ENCODE measurements around the gene MYL12B.

The MYL12B gene

DNA sequence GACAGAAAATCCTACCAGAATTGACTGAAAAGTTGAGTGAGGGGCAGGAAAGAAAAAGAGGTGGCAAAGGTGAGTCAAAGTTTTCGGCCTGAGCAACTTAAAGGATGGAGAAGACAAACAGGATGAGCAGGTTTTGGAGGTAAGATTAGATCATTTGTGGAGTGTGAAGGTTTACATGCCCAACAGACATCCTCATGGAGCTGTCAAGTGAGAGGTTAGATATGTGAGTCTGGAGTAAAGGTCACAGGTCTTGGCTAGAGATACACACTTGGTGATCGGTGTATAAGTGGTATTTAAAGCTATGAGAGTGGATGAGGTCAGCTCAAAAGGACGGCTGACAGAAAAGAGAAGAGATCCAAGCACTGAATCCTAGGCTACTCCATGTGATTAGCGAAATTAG is 25.5 kb upstream of the MYL12B start:
- DNase-seq: no peak

GRCh38 chr18:3238742-3239141 is 23.2 kb upstream of the MYL12B start:
- no peak for DNase-seq

- no peak for DNase-seq
Observed at GRCh38 chr18:3245185-3245564, 16.8 kb upstream of the MYL12B start.

DNA sequence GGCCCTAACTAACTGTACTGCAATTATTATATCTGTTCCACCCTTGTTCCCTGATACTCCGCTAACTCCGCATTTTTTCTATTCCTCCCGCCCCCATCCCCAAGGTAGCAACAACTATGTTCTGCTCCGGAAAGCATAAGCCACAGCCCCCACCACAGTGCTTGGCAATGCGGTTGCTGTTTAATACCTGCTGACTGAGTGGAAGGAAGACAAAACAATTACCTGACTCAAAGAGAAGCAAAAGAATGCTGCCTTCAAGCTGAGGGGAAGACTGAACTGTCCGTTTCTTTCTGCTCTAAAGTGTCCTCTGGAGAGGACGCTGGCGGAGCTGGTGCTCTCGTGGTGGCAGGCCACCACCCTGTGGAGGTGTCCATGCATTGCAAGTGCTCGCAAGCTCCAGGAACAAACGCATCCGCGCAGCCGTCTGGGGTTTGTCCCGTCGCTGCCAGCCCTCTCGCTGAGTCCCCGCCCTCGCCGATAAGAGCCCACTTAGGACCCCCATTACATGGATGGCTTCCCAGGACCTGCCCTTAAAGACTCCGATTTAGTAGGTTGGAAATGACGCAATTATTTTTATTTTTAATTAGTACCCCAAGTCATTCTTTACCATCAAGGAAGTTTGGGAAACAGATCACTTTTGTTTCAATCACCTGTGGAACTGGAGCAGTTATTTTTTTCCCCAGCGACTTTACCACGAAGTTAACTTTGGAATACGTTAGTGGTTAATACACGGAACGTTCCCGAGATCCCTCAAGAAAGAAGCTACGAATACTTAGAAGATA is 15.9 kb upstream of the MYL12B start:
- peak; percentile 22 for DNase-seq

- DNase-seq: no peak
Observed at GRCh38 chr18:3246635-3247239, 15.2 kb upstream of the MYL12B start.

DNA sequence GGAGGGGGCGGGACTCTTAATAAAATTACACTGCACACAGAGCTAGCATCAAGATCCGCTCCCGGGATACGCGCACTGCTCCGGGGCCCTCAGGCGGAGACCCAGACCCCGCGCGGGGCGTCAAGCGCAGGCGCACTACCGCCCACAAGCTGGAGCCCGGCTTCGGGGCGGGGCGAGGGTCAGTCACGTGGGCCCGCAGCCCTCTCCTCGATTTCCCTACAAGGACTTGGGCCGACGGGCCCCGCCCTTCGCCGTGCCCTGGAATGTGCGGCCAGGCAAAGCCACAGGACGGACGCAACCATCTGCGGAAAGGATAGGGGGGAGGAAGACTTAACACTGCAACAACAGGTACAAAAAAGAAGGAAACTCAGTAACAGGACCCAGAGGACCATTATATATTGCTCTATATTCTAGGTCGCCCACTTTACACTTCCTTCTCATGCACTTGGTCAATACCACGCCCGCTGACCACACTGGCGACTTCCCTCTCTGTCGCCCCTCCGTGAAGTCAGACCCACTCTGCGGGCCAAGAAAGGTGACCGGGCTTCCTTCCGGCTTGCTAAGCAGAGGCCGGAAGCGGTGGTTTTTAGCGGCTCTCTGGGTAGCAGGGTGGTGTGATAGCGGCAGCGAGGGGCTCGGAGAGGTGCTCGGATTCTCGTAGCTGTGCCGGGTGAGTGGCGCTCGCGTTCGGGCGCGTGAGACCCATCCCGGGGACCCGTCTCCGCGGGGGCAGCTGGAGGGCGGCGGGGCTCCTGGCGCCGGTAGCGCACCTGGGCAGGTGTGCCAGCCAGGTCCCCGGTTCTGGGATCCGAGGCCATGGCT is 14.5 kb upstream of the MYL12B start, which contains the start of gene MYL12A:
TSS of gene MYL12A (plus strand) at position 562 of the 822 bp plus-strand sequence. CDS start 5,447 bp downstream, outside the sequence.
- peak; percentile 90 for DNase-seq

DNA sequence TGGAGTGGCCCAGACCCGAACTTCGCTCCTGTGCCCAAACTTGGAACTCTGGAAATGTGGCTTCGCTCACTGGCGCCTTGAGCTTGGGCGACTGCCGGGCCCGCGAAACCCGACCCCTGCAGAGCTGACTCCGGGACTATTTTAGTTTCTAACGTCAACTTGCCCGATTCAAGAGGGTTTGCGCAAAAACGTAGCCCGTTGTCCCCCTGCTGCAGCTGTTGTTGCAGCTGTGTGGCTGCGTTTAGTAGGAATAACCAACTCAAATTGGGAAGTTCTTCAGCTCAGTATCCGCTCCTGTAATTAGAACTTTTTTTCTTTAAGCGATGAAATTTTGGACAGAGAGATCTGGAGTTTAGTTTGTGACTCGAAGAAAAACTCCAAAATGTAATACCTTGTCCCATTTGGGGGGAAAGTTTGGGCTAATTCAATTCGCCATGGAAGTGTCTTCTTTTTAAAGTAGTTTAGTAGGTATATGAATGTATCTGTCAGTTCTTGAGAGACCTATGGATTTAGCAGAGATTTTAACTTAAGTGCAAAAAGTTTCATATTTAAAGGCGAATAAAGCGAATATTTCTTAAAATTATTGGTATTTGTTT is 13.8 kb upstream of the MYL12B start:
- DNase-seq: no peak

DNA sequence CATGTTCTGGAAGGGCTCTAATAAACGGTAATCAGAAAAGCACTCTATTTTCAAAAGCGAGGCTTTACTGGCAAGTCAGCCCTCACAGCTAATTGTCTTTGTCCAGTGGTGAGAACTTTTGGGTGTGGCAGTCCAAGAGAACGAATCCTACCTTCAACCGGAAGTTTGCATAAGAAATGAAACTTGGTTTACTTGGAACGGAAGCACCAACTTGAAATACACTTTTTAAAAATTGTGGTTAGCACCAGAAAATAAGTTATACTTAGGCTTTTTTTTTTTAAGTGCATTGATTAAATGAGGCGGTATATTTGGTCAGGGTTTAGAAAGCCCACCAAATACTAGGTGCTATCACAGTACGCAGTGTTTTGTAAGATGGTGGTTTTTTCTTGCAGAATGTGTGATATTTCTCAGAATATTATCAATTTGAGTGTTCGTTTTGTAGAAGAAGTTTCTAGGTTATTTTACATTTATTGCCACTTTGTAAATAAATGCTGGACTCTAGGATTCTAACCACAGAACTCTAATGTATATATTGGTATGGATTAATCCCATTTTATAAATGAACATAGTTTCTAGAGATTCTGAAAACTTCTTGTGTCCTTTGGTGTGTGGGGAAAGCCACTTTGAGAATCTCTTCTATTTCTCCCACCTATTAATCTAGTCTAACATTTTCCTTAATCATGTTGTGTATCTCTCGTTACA is 13.1 kb upstream of the MYL12B start:
- no peak for DNase-seq

DNA sequence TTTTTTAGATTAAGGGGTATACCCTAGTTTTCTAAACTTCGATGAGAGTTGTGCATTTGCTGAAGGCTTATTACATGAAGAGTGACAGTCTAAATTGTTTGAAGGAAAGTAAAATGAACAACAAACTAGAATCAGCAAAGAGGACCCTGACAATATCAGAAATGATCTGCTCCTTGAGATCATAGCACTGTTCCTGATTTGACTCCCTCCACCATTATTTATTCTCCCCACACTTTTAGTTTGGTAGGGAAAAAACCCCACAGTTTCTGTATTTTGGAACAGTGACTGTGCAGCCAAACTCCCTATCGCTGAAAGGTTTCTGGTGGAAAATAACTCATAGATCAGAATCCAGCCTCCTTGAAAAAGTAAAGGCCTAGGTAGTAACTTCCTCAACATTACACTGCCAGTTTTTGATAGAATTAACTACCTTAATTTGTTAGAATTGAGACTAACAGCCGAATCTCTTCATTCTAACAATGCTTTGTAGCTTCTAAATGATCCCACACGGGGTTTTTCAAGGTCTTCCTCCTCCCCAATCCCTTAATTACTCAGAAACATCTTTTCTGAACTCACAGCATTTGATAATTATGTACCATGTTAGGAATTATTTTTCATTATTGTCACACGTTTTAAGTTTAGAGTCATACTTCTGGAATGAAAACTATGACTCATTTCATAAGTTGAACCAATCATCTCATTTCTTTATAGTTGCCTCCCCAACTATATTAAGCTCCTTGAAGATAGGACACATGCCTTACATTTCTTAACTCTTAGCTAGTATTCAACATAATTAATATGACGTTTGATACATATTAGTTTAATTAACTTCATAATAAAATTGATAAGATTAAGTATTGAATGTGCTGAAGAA is 11.5 kb upstream of the MYL12B start:
- DNase-seq: no peak

GRCh38 chr18:3251249-3251962 is 10.5 kb upstream of the MYL12B start:
- no peak for DNase-seq

DNA sequence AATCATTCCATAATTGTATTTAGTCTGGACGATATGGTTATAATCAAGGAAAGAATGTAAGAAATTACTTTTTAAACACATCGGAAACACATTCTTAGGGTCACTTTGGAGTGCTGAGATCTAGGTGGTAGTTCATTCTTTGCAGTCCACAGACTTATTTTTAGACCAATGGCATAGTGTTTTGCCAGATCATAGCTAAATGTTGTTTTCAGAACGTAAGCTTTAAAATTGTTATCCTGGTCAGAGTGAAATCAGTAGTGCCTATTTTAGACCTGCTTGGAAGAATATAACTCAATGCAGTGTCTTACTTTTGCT is 10.0 kb upstream of the MYL12B start:
- no peak for DNase-seq

- no peak for DNase-seq
Observed at GRCh38 chr18:3252843-3253242, 9.1 kb upstream of the MYL12B start.

GRCh38 chr18:3254725-3255124 is 7.2 kb upstream of the MYL12B start:
- no peak for DNase-seq

- DNase-seq: no peak
Observed at GRCh38 chr18:3255611-3256165, 6.2 kb upstream of the MYL12B start.

- no peak for DNase-seq
Observed at GRCh38 chr18:3256693-3257626, 5.0 kb upstream of the MYL12B start.

DNA sequence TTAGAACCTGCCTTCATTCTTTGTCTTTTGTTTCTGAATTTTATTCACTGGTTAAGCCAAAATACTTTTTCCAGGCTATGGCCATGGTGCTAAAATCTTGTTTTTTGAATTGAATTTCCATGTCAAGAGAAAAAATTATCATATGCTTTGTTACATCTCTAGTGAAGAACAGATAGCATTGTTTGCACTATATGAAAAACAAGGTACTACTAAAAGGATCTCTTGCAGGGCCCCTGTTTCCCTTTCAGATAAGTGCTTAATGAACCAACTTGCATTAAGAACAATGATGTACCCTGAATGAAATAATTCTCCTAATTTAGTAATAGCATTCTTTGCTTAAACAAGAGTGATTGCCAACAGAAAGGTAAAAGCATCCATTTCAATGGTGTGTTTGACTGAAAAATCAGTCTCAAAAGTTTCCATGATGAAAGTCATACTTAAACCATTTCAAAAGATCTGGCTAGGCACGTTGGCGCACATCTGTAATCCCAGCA is 4.3 kb upstream of the MYL12B start:
- no peak for DNase-seq

DNA sequence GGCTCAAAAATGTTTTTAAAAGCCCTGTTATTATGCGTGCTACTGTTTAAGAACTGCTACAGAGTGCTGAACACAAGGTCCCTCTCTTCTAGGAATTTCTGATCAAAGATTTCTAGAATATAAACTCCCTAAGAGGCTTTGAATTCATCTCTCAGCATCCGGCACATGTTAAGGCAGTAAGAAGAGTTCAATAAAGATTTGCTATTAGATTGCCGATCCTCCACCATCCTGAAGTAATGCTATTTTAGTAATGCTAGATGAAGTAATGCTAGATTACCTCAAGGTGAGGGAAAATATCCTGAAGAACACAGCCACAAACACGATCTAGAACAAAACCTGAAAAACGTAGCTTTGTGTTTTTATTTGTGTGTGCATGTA is 949 bp upstream of the MYL12B start:
- no peak for DNase-seq

DNA sequence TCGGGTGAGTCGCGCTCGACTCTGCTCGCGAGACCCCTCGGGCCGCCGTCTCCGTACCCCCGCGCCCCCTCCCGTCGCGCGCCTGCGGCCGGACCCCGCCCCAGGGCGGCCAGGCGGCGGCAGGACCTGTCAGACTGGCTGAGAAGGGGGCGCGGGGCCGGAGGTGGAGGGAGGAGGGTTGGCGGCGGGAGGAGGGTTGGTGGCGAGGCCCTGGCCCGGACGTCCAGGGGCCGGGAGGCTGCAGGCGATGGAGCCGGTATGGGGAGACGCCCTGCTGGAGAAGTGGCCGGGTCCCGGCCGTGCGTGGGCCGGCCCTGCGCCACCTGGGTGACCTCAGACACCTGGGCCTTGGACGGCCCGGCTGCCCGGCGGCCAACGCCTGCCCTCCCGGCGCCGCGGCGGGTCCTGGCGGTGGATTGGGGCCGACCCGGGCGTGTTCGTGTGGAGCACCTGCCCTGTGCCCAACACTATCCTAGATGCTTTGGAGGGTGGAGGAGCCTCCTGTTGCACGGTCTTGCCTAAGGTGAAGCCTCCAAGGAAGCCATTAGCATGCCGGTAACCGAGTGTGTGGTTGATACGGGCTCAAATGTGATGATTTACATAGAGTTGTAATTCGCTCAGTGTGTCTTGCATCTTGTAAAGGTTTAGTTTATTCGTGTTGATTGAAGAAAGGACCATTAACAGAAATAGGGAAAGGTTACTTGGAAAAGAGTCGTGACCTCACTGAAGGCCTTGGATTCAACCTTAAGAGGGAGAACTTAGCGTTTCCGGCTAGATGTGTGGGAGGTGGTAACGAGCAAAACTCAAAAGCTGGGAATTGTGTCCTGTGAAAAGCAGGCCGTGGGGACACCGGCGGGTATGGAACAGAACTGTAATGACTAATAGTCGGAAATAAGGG is 550 bp downstream of the MYL12B start:
- DNase-seq: no peak
